Prostate gland (tissue), 2 donors: ENCODE results near the gene ITGAV. TPM values are rescaled to one million over a fixed set of nuclear protein-coding genes. Genes with fewer than 3 reads are reported as not detected.

Source experiments
- DNase-seq: peaks from one replicate; pipeline ENCODE4 v3.0.0-alpha.2; 2019; ENCODE audit warnings: low spot score
- H3K27ac ChIP-seq, 2 donors: fragments of 200-600 bp; sonication (generic); 2 replicates each; pipeline ENCODE4 v1.5.1; 2017 to 2019
- H3K27me3 ChIP-seq: fragments of 200-600 bp; sonication (generic); replicated peaks from 2 replicates; pipeline ENCODE4 v1.5.1; 2019; ENCODE audit not compliant: insufficient read depth
- H3K36me3 ChIP-seq, 2 donors: fragments of 200-600 bp; sonication (generic); 1 replicate in 1 of 2; 2 replicates in 1 of 2; pipeline versions ENCODE4 v1.5.1 to v1.8.1; 2017 to 2019
- H3K4me1 ChIP-seq: fragments of 200-600 bp; sonication (generic); replicated peaks from 2 replicates; pipeline ENCODE4 v1.5.1; 2019
- H3K4me3 ChIP-seq, 2 donors: fragments of 200-600 bp; sonication (generic); 2 replicates each; pipeline ENCODE4 v1.5.1; 2017 to 2019
- H3K9me3 ChIP-seq: fragments of 200-600 bp; sonication (generic); 2 replicates; pipeline ENCODE4 v1.5.1; 2017
- CTCF ChIP-seq, 4 experiments: fragments of 200-600 bp in 2 of 4; fragments of 450-650 bp in 2 of 4; sonication (generic) in 2 of 4; IDR thresholded peaks; 1 replicate in 3 of 4; 2 replicates in 1 of 4; pipeline ENCODE4 v1.5.1; 2016 to 2019; ENCODE audit warnings: antibody characterized with exemption in 4 of 4, mild to moderate bottlenecking in 2 of 4, moderate library complexity in 2 of 4
- POLR2A ChIP-seq: fragments of 450-650 bp; IDR thresholded peaks from one replicate; pipeline ENCODE4 v1.6.1; 2016; ENCODE audit warnings: antibody characterized with exemption, mild to moderate bottlenecking
- POLR2AphosphoS5 ChIP-seq: sonication (generic); formaldehyde crosslinking; IDR thresholded peaks from one replicate; pipeline ENCODE4 v1.6.1; 2017; ENCODE audit warnings: antibody characterized with exemption
- WGBS: methylation state at CpG from one replicate; pipeline ENCODE4 v1.1.5; 2018; 5-methylcytosine and 5-hydroxymethylcytosine counted together
- intact Hi-C: fragments of 100-400 bp; cut with DNase I; formaldehyde crosslinking; loops from one replicate; pipeline ENCODE4 v1.14.2; 2022
- total RNA-seq, 2 donors: library from RNA; depleted of rRNA; stranded (reverse); fragments of >200 nt; gene quantifications; one replicate each; pipeline ENCODE4 v1.1.0, GENCODE V29; 2016

The ITGAV gene
- total RNA-seq, 2 donors from 2014 or later = 47.0 to 84.8 TPM

GRCh38 chr2:186699742-186700141 is 109.9 kb downstream of the ITGAV start:
- DNase-seq = no peak
- intact Hi-C loops = no loop called here
- no peaks in the 10 kb centered on the region for H3K36me3 ChIP-seq
- H3K27me3 ChIP-seq = no peaks in the 10 kb centered on the region
- H3K9me3 ChIP-seq = no peaks in the 10 kb centered on the region
- no peak overlapping the region for H3K4me3 ChIP-seq
- H3K27ac ChIP-seq = no peak overlapping the region
- TF ChIP-seq POLR2A (no peak), CTCF (IDR thresholded peaks at IDR 0.05) (no peak), POLR2AphosphoS5 (no peak)
- H3K4me1 ChIP-seq = no peaks in the 10 kb centered on the region

- intact Hi-C loops = no loop called here
- WGBS = 81% methylated on average over 2 of the region's 2 CpGs
These were observed 112.2 kb downstream of the ITGAV start for GRCh38 chr2:186702006-186702405.

GRCh38 chr2:186702501-186702900 is 112.6 kb downstream of the ITGAV start:
- no peaks in the 10 kb centered on the region for H3K9me3 ChIP-seq
- H3K27me3 ChIP-seq = no peaks in the 10 kb centered on the region
- no peak overlapping the region for H3K4me3 ChIP-seq
- H3K27ac ChIP-seq = no peak overlapping the region
- no peak for TF ChIP-seq POLR2AphosphoS5
- TF ChIP-seq CTCF (IDR thresholded peaks at IDR 0.05) = no peak
- TF ChIP-seq POLR2A = no peak
- no peak for DNase-seq
- WGBS = 82% methylated on average over 2 of the region's 2 CpGs
- no peaks in the 10 kb centered on the region for H3K36me3 ChIP-seq
- intact Hi-C loops = no loop called here
- H3K4me1 ChIP-seq = no peaks in the 10 kb centered on the region

More at GRCh38 chr2:186702006-186702405, 112.2 kb downstream of the ITGAV start:
- no peaks in the 10 kb centered on the region for H3K4me1 ChIP-seq
- no peak overlapping the region for H3K4me3 ChIP-seq
- DNase-seq = no peak
- TF ChIP-seq CTCF (IDR thresholded peaks at IDR 0.05) (no peak), POLR2AphosphoS5 (no peak), POLR2A (no peak)
- H3K27ac ChIP-seq = no peak overlapping the region
- H3K27me3 ChIP-seq = no peaks in the 10 kb centered on the region
- H3K9me3 ChIP-seq = no peaks in the 10 kb centered on the region
- no peaks in the 10 kb centered on the region for H3K36me3 ChIP-seq

GRCh38 chr2:186704897-186705296 is 115.0 kb downstream of the ITGAV start:
- Histone ChIP-seq H3K9me3 (no peaks in the 10 kb centered on the region), H3K4me3 (no peak overlapping the region), H3K36me3 (no peaks in the 10 kb centered on the region), H3K27me3 (no peaks in the 10 kb centered on the region), H3K4me1 (no peaks in the 10 kb centered on the region), H3K27ac (no peak overlapping the region)
- DNase-seq = no peak
- TF ChIP-seq CTCF (IDR thresholded peaks at IDR 0.05) (no peak), POLR2A (no peak), POLR2AphosphoS5 (no peak)
- WGBS = 98% methylated on average over 3 of the region's 3 CpGs
- intact Hi-C loops = no loop called here

GRCh38 chr2:186709529-186710450 is 119.9 kb downstream of the ITGAV start:
- DNase-seq = no peak
- Histone ChIP-seq H3K4me3 (no peak overlapping the region), H3K27ac (no peak overlapping the region), H3K36me3 (no peaks in the 10 kb centered on the region), H3K9me3 (no peaks in the 10 kb centered on the region), H3K27me3 (no peaks in the 10 kb centered on the region), H3K4me1 (no peaks in the 10 kb centered on the region)
- intact Hi-C loops = no loop called here
- 91% methylated on average over 6 of the region's 6 CpGs for WGBS
- no peak for TF ChIP-seq CTCF (IDR thresholded peaks at IDR 0.05)
- TF ChIP-seq POLR2A = no peak
- no peak for TF ChIP-seq POLR2AphosphoS5
